ENCODE measurements around the gene PANX3. TPM values are rescaled to one million over a fixed set of nuclear protein-coding genes. Genes with fewer than 3 reads are reported as not detected.

Gene PANX3
- polyA plus RNA-seq, 1 donor: not detected

- no peak for DNase-seq
Measured at GRCh38 chr11:124618863-124619262, 7.6 kb downstream of the PANX3 start.

GRCh38 chr11:124622531-124623451 is 11.6 kb downstream of the PANX3 start, which contains the start of gene TBRG1:
Gene TBRG1 (plus strand): TSS chr11:124622864. CDS start chr11:124623084, 220 bp downstream.
- DNase-seq: peak; percentile 95

- no peak for DNase-seq
Measured at GRCh38 chr11:124623861-124624525, 12.8 kb downstream of the PANX3 start.

- DNase-seq: no peak
Measured at GRCh38 chr11:124625504-124626168, 14.4 kb downstream of the PANX3 start.

GRCh38 chr11:124627546-124627945 is 16.3 kb downstream of the PANX3 start:
- DNase-seq: no peak

GRCh38 chr11:124629961-124630360 is 18.7 kb downstream of the PANX3 start:
- DNase-seq: no peak

GRCh38 chr11:124633355-124633754 is 22.1 kb downstream of the PANX3 start:
- DNase-seq: no peak

GRCh38 chr11:124635932-124636331 is 24.7 kb downstream of the PANX3 start:
- no peak for DNase-seq

GRCh38 chr11:124638500-124638899 is 27.3 kb downstream of the PANX3 start:
- DNase-seq: no peak

- no peak for DNase-seq
Measured at GRCh38 chr11:124639186-124639585, 28.0 kb downstream of the PANX3 start.

GRCh38 chr11:124640666-124641065 is 29.4 kb downstream of the PANX3 start:
- no peak for DNase-seq

GRCh38 chr11:124642628-124643027 is 31.4 kb downstream of the PANX3 start:
- no peak for DNase-seq

- DNase-seq: no peak
Measured at GRCh38 chr11:124643042-124643604, 31.9 kb downstream of the PANX3 start.

GRCh38 chr11:124643605-124644425 is 32.6 kb downstream of the PANX3 start:
- no peak for DNase-seq

GRCh38 chr11:124644426-124645280 is 33.4 kb downstream of the PANX3 start:
- peak; percentile 56 for DNase-seq

GRCh38 chr11:124646148-124646547 is 34.9 kb downstream of the PANX3 start:
- no peak for DNase-seq

GRCh38 chr11:124648610-124649009 is 37.4 kb downstream of the PANX3 start:
- no peak for DNase-seq

GRCh38 chr11:124656774-124657630 is 45.8 kb downstream of the PANX3 start:
- DNase-seq: no peak

GRCh38 chr11:124657904-124658303 is 46.7 kb downstream of the PANX3 start:
- no peak for DNase-seq

- no peak for DNase-seq
Measured at GRCh38 chr11:124658501-124658900, 47.3 kb downstream of the PANX3 start.

Measured in hindlimb muscle (tissue), 1 donor.